Measurements from ENCODE around the gene TPR.

DNA sequence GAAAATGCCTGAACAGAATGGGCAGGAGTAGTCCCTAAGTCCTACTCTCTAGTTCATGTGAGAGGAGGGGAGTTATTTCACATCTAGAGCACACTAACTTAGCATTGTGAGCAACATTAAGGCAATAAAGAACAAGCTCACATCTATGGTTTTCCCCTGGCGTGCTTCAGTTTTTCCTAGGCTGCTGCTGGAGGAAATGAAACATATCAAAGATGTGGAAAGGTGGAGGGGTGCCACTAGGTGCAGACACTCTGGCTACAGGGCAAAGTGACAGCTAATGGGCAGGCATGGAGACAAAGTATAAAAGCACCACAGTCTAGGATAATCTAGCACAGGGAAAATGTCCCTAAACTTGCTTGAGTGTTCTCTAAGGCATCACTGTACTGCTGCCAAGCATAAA, 82.2 kb downstream of the TPR start:
- TF ChIP-seq, protein P1, sequence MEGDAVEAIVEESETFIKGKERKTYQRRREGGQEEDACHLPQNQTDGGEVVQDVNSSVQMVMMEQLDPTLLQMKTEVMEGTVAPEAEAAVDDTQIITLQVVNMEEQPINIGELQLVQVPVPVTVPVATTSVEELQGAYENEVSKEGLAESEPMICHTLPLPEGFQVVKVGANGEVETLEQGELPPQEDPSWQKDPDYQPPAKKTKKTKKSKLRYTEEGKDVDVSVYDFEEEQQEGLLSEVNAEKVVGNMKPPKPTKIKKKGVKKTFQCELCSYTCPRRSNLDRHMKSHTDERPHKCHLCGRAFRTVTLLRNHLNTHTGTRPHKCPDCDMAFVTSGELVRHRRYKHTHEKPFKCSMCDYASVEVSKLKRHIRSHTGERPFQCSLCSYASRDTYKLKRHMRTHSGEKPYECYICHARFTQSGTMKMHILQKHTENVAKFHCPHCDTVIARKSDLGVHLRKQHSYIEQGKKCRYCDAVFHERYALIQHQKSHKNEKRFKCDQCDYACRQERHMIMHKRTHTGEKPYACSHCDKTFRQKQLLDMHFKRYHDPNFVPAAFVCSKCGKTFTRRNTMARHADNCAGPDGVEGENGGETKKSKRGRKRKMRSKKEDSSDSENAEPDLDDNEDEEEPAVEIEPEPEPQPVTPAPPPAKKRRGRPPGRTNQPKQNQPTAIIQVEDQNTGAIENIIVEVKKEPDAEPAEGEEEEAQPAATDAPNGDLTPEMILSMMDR (optimal IDR thresholded peaks at IDR 0.05 in 1 of 3, IDR thresholded peaks at IDR 0.05 in 1 of 3, conservative IDR thresholded peaks at IDR 0.05 in 1 of 3; ENCODE audit: extremely low read depth in 1 of 3, insufficient read depth in 2 of 3, low read length in 3 of 3): no peak
- TF ChIP-seq EZH2 (IDR thresholded peaks at IDR 0.05; ENCODE audit: low read length): no peak

Measured in keratinocyte (primary cell).